HEK293 (cell line): ENCODE data around the gene LXN.

Experiments used
- CTCF ChIP-seq: fragments of 450-650 bp; formaldehyde crosslinking; IDR thresholded peaks from 2 replicates; pipeline ENCODE4 v1.5.1; 2016; ENCODE audit warnings: missing biosample characterization, missing genetic modification characterization
- ZNF175 ChIP-seq: fragments of 450-650 bp; formaldehyde crosslinking; IDR thresholded peaks from 2 replicates; pipeline ENCODE4 v1.5.1; 2016; ENCODE audit warnings: missing biosample characterization, missing genetic modification characterization
- ZNF621 ChIP-seq: fragments of 450-650 bp; formaldehyde crosslinking; IDR thresholded peaks from 2 replicates; pipeline ENCODE4 v1.5.1; 2017; ENCODE audit warnings: missing biosample characterization, missing genetic modification characterization

- TF ChIP-seq CTCF (no peak), ZNF175 (tag by site-specific recombination) (no peak), ZNF621 (tag by site-specific recombination) (no peak)
Observed at GRCh38 chr3:158710601-158711000, 38.2 kb upstream of the LXN start.
